GM19372 (cell line): ENCODE data around the gene BAD.
"Not testable (repeated sequence)": the region's sequence is repeated elsewhere in the genome, so short reads cannot be mapped to it uniquely, and the experiment has no call there.

Experiments
- ATAC-seq: cut with Tn5 transposase; IDR thresholded peaks from one replicate; pipeline ENCODE4 v1.9.1; 2021; ENCODE audit warnings: mild to moderate bottlenecking, low read depth, moderate library complexity; ENCODE audit not compliant: unreplicated experiment

The BAD gene

DNA sequence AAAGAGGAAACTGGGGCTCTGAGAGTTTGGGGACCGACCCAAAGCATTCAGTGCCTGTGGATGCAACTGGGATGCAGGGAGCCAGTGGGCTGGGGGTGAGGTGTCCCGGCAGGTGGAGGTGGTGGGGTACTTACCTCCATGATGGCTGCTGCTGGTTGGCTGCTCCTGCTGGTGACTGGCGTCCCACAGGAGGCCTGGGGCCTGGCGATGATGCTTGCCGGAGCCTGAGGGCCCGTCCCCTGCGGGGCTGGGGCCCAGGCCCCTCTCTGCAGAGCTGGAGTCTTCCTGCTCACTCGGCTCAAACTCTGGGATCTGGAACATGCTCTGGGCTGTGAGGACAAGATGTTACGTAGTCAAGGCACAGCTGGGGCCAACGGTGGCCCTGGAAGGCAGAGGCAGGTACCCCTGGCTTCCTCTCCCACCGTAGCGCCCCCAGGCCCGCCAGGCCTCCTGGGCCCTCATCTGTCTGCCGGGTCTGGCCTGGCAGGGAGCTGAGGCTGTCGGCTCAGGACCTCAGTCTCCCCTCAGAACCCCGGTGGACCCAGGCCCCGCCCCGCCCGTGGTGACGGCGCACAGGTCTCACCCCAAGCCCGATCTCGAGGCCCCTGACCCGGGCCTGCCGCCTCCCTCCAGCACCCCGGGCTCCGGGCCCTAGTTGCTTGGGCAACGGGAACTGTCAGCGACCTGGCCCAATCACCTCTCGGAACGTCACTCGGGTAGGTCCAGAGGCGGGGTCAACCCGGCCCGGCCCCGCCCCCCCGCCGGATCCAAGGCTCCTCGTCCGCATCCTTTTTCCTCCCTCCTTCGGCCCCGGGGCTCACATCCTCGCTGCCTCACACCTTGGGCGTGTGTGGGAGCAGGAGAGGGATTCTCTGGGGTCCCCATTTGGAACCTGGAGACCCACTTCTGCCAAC is at the start of gene BAD:
Gene BAD (minus strand): TSS at position 618 of the 914 bp plus-strand sequence. CDS start 297 bp downstream, at position 321.
- ATAC-seq, result peak; percentile 66

DNA sequence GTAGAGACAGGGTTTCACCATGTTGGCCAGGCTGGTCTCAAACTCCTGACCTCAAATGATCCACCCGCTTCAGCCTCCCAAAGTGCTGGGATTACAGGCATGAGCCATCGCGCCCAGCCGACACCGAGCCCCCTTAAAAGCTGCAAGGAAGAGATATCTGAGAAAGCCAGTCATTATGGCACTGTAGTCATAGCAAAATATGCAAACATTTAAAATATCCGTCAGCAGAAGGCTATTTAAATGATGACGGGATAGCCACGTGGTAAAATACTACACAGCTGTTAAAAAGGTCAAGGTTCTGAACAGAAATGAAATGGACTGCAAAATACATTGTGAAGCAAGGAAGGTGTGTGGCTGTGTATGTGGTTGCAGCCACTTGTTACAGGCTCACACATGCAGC is 49.1 kb upstream of the BAD start:
- ATAC-seq, result no peak

DNA sequence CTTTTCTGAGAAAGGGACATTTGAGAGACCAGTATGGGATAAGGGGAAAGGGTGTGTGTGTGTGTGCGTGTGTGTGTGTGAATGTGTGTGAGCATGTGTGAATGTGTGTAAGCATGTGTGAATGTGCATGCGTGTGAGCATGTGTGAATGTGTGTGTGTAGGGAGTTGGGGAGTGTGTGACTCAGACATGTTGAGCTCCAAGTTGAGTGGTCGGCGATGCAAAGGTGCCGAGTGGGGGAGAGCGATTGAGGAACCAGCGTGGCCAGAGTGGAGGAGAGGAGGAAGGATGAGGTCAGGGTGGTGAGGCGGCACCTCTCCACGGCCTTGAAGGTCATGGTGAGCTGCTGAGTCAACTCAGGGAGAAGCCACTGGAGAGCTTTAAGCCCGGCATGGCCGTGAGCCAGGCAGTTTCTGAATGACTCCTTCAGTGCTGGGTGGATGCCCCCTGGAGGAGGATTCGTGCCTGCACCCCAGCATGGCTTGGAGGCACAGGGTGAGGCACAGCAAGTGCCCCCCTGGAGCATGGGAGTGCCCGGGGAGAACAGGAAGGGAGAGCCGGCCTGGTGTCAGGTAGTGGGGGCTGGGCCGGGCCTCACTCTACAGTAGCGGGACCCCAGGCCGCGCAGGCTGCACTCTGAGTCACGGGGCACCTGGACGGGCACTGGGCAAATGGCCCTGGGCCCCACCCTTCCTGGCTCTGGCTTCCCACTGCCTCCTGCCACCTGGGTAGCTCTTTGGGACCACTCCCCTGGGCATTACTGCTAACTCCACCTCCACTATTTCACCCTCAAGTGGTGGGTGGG is 47.3 kb upstream of the BAD start:
- no peak for ATAC-seq

DNA sequence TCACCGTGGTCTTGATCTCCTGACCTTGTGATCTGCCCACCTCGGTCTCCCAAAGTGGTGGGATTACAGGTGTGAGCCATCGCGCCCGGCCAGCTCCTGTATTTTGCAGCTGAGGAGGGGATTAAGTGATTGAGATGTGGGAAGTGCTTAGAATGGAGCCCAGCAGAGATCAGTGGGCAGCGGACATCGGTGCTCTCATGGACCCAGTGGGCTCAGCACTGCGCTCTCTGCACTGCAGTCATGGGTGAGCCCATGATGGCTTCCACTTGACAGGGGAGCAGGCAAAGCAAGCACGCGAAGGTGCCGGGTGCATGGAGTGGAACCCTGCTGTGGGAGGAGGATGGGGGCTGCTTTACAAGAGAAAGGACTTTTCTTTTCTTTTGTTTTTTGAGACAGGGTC is 46.4 kb upstream of the BAD start:
- no peak for ATAC-seq

DNA sequence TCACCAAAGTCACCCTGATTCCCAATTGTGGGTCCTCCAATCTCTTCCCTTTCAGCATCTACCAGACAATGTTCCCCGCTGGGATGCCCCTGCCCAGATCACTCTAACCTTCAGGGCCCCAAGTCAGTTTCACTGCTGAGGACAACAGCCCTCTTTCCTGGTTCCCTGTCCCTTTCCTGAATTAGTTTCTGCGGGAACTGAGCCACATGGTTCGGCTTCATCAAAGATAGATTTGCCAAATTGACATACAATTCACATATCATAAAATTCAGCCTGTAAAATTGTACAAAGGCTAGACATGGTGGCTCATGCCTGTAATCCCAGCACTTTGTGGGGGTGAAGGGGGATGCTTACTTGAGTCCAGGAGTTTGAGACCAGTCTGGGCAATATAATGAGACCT is 43.5 kb upstream of the BAD start:
- no peak for ATAC-seq

DNA sequence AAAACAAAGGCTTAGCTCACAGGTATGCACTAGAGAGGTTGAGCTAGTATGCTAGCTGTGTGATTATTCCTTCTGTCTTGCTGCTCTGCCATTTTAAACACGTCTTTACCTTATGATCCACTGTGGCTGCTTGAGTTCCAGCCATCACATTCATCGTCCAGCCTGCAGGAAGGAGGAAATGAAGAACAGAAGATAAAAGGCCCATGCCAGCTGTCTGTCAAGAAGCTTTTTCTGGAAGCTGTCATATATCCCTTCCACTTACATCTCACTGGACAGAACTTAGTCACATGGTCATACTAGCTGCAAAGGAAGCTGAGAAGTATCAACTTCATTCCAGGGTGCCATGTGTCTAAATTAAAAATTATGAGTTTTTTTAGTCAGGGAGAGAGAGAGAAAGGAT is 42.9 kb upstream of the BAD start:
- ATAC-seq, result no peak

DNA sequence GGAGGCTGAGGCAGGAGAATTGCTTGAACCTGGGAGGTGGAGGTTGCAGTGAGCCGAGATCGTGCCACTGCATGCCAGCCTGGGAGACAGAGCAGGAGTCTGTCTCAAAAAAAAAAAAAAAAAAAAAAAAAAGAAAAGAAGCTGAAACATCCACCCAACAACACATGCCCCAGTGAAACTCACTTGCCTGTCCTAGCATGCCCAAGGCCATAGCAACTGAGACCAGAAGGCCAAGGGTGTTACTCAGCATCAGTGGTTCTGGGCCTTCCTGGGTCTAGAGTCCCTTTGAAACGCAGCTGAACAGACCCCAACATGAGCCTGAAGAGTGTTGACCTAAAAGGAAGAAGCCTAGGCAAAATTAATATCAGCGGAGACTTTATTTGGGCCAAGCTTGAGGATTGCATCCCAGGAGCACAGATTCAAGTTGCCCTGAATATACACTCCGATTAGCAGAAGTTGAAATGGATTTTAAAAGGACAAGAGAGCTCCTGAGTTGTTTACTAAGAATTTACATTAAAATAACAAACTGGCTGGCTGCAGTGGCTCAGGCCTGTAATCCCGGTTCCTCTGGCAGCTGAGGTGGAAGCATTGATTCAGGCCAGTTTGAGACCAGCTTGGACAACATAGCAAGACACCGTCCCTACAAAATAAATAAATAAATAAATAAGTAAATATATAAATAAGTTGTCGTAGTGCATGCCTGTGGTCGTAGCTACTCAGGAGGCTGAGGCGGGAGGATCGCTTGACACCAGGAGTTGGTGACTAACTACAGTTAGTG is 40.4 kb upstream of the BAD start:
- no peak for ATAC-seq

DNA sequence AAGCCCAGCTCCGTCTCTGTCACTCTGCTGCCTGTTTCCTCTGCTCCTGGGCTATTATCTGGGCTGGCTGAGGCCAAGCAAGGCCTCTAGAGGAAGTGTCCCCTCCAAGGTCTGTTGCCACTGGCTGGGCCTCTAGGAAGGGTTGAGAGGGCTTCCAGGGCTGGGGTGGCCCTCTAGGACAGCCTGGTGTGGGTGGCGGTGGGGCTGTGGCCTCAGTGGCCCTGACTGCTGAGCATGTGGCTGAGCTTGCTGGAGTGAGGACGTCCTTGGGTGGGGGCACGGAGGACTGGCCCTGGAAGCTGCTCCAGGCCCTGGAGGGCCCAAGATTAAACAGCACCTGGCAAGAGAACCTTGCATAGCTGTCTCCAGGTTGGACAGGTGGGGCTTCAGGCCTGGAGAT is 39.5 kb upstream of the BAD start:
- not testable (repeated sequence) for ATAC-seq

DNA sequence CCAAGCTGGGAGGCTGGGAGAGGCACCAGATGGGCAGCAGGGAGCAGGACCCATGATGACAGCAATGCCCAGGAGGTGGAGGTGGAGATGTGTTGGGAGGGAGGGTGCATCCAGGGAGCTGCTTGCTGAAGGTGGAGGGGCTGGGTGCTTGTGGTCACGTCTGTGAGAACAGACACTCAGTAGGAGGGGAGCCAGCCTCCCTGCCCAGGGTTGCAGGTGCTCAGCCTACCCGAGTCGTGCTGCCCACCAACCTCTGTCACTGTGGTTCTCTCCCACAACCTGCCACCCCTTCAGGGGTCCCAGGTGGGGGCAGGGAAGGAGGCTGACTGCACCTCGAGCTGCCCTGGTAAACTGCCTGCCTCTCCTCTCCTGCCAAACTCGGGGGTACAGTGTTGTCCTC is 38.9 kb upstream of the BAD start:
- no peak for ATAC-seq

DNA sequence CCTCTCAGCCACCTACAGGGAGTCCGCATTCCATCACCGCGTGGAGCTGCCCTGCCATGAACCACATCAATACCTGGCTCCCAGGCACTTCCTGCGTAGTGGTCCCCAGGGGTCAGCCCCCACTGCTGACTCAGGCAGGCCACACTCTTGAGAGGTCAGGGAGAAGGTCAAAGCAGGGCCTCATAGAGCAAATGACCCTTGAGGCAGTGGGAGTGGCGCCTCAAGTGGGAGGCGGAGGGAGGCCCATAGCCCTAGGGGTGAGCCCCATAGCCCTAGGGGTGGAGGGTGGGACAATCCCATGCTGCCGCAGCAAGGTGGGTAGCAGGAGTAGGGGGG is 38.4 kb upstream of the BAD start:
- no peak for ATAC-seq

DNA sequence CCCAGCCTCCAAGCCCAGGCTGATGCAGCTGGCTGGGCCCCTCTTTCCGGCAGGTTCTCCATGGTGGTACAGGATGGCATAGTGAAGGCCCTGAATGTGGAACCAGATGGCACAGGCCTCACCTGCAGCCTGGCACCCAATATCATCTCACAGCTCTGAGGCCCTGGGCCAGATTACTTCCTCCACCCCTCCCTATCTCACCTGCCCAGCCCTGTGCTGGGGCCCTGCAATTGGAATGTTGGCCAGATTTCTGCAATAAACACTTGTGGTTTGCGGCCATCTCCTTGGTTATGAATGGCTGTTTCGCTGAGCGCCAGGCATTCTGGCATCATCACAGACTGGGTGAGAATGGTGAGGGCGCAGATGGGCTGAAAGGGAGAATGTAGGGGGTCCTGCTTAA is 37.1 kb upstream of the BAD start:
- no peak for ATAC-seq

DNA sequence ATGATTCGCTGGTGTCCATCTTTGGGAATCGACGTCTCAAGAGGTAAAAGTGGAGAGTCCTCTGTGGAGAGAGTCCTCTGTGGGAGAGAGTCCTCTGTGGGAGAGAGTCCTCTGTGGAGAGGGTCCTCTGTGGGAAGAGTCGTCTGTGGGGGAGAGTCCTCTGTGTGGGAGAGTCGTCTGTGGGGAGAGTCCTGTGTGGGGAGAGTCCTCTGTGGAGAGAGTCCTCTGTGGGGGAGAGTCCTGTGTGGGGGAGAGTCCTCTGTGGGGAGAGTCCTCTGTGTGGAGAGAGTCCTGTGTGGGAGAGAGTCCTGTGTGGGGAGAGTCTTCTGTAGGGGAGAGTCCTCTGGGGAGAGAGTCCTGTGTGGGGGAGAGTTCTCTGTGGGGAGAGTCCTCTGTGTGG is 36.6 kb upstream of the BAD start:
- ATAC-seq, result no peak

DNA sequence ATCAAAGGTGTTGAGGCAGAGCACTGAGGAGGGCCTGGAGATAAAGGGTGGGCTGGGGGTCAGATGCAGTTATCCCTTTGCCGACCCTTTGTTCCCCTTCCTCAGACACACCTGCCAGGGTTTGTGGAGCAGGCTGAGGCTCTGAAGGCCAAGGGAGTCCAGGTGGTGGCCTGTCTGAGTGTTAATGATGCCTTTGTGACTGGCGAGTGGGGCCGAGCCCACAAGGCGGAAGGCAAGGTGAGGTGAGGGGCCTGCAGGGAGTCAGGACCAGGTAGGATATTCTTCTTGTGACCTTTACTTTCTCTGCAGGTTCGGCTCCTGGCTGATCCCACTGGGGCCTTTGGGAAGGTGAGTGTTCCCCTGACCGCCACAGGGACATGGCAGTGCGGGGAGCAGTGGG is 36.1 kb upstream of the BAD start:
- ATAC-seq, result no peak

DNA sequence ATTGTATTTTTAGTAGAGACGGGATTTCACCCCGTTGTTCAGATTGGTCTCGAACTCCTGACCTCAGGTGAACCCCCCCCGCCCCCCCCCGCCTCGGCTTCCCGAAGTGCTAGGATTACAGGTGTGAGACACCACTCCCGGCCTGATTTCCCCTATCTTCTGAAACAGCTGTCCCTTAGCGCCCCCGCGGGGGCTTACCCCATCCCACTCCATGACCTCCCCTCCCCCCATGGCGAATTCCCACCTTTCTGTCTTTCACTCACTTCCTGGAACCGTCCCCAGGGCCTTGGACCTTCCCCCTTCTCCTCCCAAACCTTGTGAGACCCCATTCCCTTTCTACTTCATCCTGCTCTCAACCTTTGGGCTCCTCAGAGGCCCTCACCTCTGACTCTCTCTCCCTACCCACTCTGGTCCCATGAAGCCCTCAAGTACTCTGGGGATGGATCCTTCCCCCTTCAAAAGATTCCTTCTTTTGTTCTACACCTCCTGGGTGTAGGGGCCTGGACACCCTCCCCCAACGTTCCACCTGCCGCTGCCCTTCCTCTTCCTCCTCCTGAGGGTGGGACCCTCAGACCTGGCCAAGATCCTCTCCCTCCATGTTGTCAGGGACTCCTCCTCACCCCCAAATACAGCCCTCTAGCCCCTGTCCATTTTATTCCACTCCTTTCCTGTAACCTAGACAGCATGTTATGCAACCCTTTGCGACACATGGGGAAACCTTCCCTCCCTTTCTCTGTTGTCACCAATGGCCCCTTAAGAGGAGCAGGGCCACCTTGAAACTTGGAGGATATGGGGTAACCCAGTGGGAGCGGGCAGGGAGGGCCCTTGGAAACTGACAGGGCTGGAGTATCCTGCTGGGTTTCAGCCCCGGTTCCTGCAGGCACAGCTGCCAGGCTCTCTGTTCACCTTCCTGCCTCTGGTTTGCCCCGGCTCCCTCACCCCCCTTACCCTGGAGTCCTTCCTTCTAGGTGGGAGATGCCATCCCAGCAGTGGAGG is 34.6 kb upstream of the BAD start:
- ATAC-seq, result no peak

DNA sequence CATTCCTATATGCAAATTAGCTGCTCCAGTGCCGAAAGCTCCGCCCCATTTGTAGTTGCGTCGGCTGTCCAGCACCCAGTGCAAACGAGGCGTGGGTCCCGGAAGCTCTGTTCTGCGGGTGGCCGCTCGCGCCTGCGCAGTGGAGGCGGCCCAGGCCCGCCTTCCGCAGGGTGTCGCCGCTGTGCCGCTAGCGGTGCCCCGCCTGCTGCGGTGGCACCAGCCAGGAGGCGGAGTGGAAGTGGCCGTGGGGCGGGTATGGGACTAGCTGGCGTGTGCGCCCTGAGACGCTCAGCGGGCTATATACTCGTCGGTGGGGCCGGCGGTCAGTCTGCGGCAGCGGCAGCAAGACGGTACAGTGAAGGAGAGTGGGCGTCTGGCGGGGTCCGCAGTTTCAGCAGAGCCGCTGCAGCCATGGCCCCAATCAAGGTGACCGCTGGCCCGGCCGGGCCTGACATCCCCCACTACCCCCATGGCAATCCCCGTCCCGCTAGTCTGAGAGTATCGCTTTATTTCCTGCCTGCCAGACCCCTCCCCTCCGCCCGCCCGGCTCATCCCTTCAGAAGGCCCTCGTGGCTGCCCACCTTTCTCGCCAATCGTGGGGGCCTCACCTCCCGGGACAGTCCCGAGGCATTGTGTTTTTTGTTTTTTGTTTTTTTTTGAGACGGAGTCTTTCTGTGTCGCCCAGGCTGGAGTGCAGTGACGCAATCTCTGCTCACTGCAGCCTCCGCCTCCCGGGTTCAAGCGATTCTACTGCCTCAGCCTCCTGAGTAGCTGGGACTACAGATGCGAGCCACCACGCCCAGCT is 33.7 kb upstream of the BAD start, which contains the start of gene PRDX5:
Gene PRDX5 (plus strand): TSS at position 161 of the 805 bp plus-strand sequence. CDS start 95 bp downstream, at position 256.
- peak; percentile 75 for ATAC-seq

DNA sequence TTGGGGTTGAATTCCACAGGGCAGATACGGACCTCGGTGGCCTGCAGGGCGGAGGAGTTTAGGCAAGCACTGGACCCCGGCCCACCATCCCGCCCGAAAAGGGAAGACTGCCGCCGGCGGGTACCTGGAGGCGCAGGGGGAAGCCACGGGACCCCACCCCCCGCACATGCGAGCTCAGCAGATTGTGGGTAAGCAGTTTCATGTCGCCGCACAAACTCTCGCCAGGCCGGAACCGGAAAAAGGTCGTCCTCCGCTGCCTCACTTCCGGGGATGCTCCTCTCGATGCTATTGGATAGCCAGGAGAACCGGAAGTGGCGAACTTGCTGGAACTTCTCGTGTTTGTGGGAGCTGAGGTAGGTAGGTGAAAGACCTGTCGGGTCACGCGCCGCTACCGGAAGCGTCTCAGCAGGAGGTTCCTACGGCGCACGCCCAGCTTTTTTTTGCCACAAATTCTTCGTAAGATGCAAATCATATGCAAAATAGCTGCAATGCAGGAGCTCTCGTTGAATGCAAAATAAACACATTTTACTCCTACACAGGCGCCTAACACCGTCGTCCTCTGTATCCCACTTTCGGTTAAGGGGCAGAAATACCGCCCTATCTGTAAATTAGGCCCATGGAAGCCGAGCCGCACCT is 33.0 kb upstream of the BAD start, which contains the start of gene TRMT112:
Gene TRMT112 (minus strand): TSS at position 235 of the 636 bp plus-strand sequence. CDS start 33 bp downstream, at position 202.
- ATAC-seq, result peak; percentile 70

DNA sequence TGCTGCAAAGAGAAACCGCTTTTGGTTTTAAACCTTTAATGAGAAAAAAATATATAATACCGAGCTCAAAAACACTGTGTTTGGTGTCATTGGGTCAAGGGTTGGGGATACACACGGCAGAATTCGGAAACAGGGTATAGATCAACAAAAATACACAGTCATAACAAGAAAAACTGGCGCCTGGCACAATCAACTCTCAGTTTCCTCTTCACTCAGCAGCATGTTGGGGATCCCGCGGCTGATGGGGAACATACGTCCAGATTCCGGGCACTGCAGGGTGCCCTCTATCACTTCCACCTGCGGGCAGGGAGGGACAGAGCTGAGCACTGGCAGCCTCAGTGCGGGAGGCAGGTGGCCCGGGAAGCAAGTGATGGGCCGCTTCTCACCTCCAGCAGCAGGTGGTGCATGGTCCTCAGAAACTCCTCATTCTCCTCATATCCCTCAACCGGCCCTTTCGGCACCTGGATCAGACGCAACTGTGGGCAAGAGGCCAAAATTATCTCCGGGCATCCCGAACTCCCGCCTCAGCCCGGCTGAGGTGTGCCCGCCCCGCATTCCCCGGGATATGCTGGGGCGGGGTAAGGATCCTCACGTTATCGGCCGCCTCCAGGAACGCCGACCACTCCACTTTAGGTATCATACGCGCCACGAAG is 32.3 kb upstream of the BAD start:
- no peak for ATAC-seq
